ENCODE results near the gene ARHGEF12.

DNA sequence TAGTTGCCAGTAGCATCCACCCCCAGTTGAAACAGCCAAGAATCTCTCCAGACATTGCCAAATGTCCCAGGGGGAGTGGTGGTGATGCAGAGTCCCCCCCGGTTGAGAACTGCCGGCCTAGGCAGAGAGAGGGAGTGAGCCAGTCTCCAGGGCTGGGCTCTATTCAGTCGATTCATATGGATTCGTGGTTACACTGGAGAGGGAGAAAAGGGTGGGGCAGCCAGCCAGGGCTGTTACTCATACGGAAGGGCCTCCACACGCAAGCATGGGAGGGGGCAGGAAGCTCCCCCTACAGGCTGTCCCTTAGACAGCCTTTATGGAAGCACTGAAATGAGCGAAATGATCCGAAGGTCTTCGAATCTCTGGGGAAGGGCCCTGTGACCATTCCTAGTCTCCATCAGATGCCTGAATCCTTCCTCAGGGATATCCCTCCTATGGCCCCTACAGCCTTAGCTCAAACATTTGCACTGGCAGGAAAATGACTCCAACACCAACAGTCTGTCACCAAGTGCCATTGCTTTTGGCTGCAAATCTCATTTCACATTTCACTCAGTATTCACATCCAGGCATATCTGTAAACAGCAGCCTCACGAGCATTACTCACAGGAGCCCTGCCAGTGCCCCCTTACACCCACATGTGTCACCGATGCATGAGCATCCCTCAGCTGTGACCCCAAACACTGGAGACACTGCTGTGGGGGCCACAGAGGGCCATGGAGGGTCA is 29.5 kb upstream of the ARHGEF12 start:
- no peak for TF ChIP-seq POLR2A (IDR thresholded peaks at IDR 0.05)
- TF ChIP-seq, protein P1, sequence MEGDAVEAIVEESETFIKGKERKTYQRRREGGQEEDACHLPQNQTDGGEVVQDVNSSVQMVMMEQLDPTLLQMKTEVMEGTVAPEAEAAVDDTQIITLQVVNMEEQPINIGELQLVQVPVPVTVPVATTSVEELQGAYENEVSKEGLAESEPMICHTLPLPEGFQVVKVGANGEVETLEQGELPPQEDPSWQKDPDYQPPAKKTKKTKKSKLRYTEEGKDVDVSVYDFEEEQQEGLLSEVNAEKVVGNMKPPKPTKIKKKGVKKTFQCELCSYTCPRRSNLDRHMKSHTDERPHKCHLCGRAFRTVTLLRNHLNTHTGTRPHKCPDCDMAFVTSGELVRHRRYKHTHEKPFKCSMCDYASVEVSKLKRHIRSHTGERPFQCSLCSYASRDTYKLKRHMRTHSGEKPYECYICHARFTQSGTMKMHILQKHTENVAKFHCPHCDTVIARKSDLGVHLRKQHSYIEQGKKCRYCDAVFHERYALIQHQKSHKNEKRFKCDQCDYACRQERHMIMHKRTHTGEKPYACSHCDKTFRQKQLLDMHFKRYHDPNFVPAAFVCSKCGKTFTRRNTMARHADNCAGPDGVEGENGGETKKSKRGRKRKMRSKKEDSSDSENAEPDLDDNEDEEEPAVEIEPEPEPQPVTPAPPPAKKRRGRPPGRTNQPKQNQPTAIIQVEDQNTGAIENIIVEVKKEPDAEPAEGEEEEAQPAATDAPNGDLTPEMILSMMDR (IDR thresholded peaks at IDR 0.05): no peak

All from uterus (tissue), 2 donors.